Stimulated activated CD8-positive, alpha-beta memory T cell treated with anti-CD3 and anti-CD28 coated beads, Interleukin-4, amount 100 ng/mL, for 24 hours (primary cell): ENCODE data around the gene TTC28.

Experiments used
- DNase-seq: peaks from one replicate; pipeline ENCODE4 v3.0.0-alpha.2; 2020; ENCODE audit warnings: low read depth

Gene TTC28

GRCh38 chr22:28351476-28351875 is 328.2 kb downstream of the TTC28 start:
- DNase-seq, result no peak

GRCh38 chr22:28348613-28349609 is 330.7 kb downstream of the TTC28 start:
- no peak for DNase-seq

- DNase-seq, result no peak
Measured at GRCh38 chr22:28346308-28346707, 333.3 kb downstream of the TTC28 start.

- DNase-seq, result no peak
Measured at GRCh38 chr22:28344918-28345703, 334.5 kb downstream of the TTC28 start.

GRCh38 chr22:28341001-28341400 is 338.6 kb downstream of the TTC28 start:
- DNase-seq, result no peak

GRCh38 chr22:28333088-28333487 is 346.6 kb downstream of the TTC28 start:
- DNase-seq, result no peak

- DNase-seq, result no peak
Measured at GRCh38 chr22:28332410-28332809, 347.2 kb downstream of the TTC28 start.

- DNase-seq, result no peak
Measured at GRCh38 chr22:28331695-28332094, 347.9 kb downstream of the TTC28 start.

GRCh38 chr22:28329186-28330073 is 350.2 kb downstream of the TTC28 start:
- no peak for DNase-seq

- no peak for DNase-seq
Measured at GRCh38 chr22:28328756-28329155, 350.9 kb downstream of the TTC28 start.

- no peak for DNase-seq
Measured at GRCh38 chr22:28316014-28316413, 363.6 kb downstream of the TTC28 start.

- DNase-seq, result no peak
Measured at GRCh38 chr22:28314959-28315358, 364.7 kb downstream of the TTC28 start.

- no peak for DNase-seq
Measured at GRCh38 chr22:28310299-28310698, 369.3 kb downstream of the TTC28 start.

GRCh38 chr22:28299753-28300152 is 379.9 kb downstream of the TTC28 start:
- no peak for DNase-seq

GRCh38 chr22:28299309-28299708 is 380.3 kb downstream of the TTC28 start:
- no peak for DNase-seq

- no peak for DNase-seq
Measured at GRCh38 chr22:28297504-28297903, 382.1 kb downstream of the TTC28 start.

GRCh38 chr22:28296452-28296851 is 383.2 kb downstream of the TTC28 start:
- DNase-seq, result no peak

- no peak for DNase-seq
Measured at GRCh38 chr22:28283068-28283654, 396.5 kb downstream of the TTC28 start.

GRCh38 chr22:28282405-28283067 is 397.1 kb downstream of the TTC28 start:
- DNase-seq, result no peak

GRCh38 chr22:28279888-28280287 is 399.8 kb downstream of the TTC28 start:
- DNase-seq, result no peak

GRCh38 chr22:28269277-28269676 is 410.4 kb downstream of the TTC28 start:
- no peak for DNase-seq
